ENCODE measurements around the gene OSBPL5. TPM values are rescaled to one million over a fixed set of nuclear protein-coding genes. Genes with fewer than 3 reads are reported as not detected.
A peak's percentile ranks its signal among the peaks of the same experiment; 100 is the strongest.

Gene OSBPL5
- total RNA-seq, 1 donor from 2014 or later, result 88.4 TPM

- no peak overlapping the region for H3K4me3 ChIP-seq
- peaks cover 49% of the 10 kb centered on the region for H3K4me1 ChIP-seq
- TF ChIP-seq POLR2A (IDR thresholded peaks at IDR 0.05) (no peak), POLR2AphosphoS5 (IDR thresholded peaks at IDR 0.05; ENCODE audit: insufficient read depth in 1 of 2, low read depth in 1 of 2) (no peak)
- H3K27me3 ChIP-seq, result no peaks in the 10 kb centered on the region
- intact Hi-C loops (cut with DNase I), result no loop called here
- no peak for DNase-seq (ENCODE audit: extremely low spot score in 2 of 2)
- H3K36me3 ChIP-seq, result peaks cover 0 to 2% of the 10 kb centered on the region in 2 donors
- H3K9me3 ChIP-seq, result no peaks in the 10 kb centered on the region
- H3K27ac ChIP-seq, result no peak overlapping the region
These were observed 113.7 kb downstream of the OSBPL5 start for GRCh38 chr11:3051196-3052108.

DNA sequence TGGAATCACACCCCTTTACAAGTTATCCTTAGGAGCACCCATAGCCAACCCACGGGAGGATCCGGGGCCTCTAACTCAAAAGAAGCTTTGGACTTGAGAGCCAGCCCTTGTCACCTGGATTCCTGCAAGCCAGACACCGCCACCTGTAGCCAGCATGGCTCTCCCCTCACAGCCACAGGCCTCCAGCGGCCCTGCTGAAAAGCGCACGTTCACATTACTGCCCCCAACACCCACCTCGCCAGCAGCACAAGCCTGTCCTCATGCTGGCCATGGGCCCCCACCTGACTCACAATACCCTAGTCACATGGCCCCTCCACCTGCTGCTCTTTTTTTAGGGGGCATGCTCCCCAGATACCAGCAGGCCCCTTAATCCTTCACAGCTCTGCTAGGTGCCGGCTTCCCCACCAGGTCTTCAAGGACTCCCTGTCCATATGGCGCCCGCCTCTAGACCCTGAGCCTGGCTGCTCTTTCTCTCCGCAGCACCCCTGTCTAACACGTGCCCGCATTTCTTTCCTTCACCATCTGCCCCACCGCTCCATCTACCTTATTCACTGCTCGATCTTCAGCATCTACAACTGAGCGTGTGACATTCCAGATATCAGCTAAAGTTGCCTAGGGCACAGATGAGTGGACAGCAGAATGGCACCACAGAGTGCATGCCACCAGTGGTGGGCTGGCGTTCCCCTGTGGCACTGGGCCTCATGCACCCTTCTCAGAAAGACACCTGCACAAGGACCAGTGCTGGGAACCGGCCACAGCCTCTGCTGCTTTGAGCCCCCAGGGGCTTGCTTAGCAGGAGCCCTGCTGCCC is 114.5 kb downstream of the OSBPL5 start:
- Histone ChIP-seq H3K36me3 (peaks cover 0 to 3% of the 10 kb centered on the region in 2 donors), H3K9me3 (no peaks in the 10 kb centered on the region), H3K27me3 (no peaks in the 10 kb centered on the region), H3K27ac (peak overlapping the region; percentile 78), H3K4me3 (no peak overlapping the region), H3K4me1 (peaks cover 40% of the 10 kb centered on the region)
- TF ChIP-seq, protein P1, sequence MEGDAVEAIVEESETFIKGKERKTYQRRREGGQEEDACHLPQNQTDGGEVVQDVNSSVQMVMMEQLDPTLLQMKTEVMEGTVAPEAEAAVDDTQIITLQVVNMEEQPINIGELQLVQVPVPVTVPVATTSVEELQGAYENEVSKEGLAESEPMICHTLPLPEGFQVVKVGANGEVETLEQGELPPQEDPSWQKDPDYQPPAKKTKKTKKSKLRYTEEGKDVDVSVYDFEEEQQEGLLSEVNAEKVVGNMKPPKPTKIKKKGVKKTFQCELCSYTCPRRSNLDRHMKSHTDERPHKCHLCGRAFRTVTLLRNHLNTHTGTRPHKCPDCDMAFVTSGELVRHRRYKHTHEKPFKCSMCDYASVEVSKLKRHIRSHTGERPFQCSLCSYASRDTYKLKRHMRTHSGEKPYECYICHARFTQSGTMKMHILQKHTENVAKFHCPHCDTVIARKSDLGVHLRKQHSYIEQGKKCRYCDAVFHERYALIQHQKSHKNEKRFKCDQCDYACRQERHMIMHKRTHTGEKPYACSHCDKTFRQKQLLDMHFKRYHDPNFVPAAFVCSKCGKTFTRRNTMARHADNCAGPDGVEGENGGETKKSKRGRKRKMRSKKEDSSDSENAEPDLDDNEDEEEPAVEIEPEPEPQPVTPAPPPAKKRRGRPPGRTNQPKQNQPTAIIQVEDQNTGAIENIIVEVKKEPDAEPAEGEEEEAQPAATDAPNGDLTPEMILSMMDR (IDR thresholded peaks at IDR 0.05), result no peak
- TF ChIP-seq POLR2A (IDR thresholded peaks at IDR 0.05), result no peak
- TF ChIP-seq POLR2AphosphoS5 (IDR thresholded peaks at IDR 0.05; ENCODE audit: insufficient read depth in 1 of 2, low read depth in 1 of 2), result no peak
- intact Hi-C loops (cut with DNase I), result no loop called here
- no peak for DNase-seq (ENCODE audit: extremely low spot score in 2 of 2)

DNA sequence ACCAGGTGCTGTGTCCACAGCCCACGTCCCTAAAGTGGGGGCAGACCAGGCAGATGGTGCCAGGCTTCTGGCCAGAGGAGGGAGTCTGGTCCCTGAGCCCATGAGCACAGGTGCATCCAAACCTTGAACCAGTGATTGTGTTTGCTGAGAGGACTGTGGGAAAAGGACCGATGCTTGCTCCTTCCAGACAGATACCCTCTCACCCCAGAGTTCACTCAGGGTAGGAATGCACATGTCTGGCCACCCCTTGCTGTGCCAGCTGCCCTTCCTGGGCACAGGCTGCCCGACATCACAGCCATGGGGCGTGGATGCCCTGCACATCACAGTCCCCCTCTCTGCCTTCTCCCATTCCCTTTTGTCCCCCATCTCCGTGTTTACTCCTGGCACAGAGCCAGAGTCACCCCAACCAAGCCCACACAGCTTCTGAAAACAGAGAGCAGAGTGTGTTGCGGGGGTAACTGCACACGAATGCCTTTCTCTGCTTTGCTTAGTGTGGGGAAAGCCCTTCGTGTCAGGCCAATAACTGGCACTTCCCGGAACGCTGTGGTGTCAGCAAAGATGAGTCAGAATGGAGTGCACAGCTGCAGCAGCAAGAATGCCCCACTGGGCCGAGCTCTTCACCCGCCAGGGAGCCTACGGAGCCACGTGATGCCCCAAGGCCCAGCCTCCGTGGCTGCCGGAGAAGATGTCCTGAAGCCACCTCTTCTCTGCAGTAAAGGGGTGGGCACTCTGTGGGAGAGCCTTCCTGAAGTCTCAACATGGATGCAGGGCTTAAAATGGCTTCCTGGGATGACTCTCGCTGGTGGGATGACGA is 115.5 kb downstream of the OSBPL5 start:
- Histone ChIP-seq H3K4me1 (peaks cover 33% of the 10 kb centered on the region), H3K27me3 (no peaks in the 10 kb centered on the region), H3K27ac (peak overlapping the region; percentile 78), H3K9me3 (no peaks in the 10 kb centered on the region), H3K36me3 (peaks cover 0 to 3% of the 10 kb centered on the region in 2 donors), H3K4me3 (peak overlapping the region in 1 of 2 donors; percentile 15)
- TF ChIP-seq, protein P1 (IDR thresholded peaks at IDR 0.05), result no peak
- TF ChIP-seq POLR2AphosphoS5 (IDR thresholded peaks at IDR 0.05; ENCODE audit: insufficient read depth in 1 of 2, low read depth in 1 of 2), result peak; percentile 57 to 76
- intact Hi-C loops (cut with DNase I), result no loop called here
- no peak for DNase-seq (ENCODE audit: extremely low spot score in 2 of 2)

DNA sequence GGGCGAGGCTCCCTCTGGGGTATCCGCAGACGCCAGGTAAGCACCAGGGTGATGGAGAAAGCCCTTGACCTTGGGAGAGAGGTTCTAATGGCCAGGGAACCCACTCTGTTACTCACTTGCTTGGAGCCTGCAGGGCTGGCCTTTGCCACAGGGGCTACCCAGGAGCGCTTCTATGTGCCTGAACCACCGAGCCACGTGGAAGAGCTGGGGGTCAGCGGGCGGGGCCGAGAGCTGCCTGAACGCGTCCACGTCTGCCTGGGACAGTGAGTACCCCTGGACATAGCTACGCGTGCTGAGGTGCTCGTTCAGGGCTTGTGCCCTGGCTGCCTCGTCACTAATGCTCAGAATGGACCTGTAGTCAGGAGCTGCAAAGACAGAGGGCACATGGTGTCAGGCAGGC is 117.5 kb downstream of the OSBPL5 start:
- peaks cover 47% of the 10 kb centered on the region for H3K4me1 ChIP-seq
- H3K27ac ChIP-seq, result no peak overlapping the region
- no peak overlapping the region for H3K4me3 ChIP-seq
- H3K9me3 ChIP-seq, result no peaks in the 10 kb centered on the region
- TF ChIP-seq POLR2A (IDR thresholded peaks at IDR 0.05) (no peak), POLR2AphosphoS5 (IDR thresholded peaks at IDR 0.05; ENCODE audit: insufficient read depth in 1 of 2, low read depth in 1 of 2) (no peak)
- TF ChIP-seq, protein P1 (IDR thresholded peaks at IDR 0.05), result no peak
- H3K36me3 ChIP-seq, result peaks cover 0 to 3% of the 10 kb centered on the region in 2 donors
- H3K27me3 ChIP-seq, result no peaks in the 10 kb centered on the region
- no peak for DNase-seq (ENCODE audit: extremely low spot score in 2 of 2)
- intact Hi-C loops (cut with DNase I), result no loop called here

- no peak for DNase-seq (ENCODE audit: extremely low spot score in 2 of 2)
- H3K4me1 ChIP-seq, result peaks cover 38% of the 10 kb centered on the region
- H3K9me3 ChIP-seq, result no peaks in the 10 kb centered on the region
- TF ChIP-seq POLR2AphosphoS5 (IDR thresholded peaks at IDR 0.05; ENCODE audit: insufficient read depth in 1 of 2, low read depth in 1 of 2) (no peak), POLR2A (IDR thresholded peaks at IDR 0.05) (no peak)
- TF ChIP-seq, protein P1 (IDR thresholded peaks at IDR 0.05), result no peak
- H3K27me3 ChIP-seq, result no peaks in the 10 kb centered on the region
- peaks cover 0 to 8% of the 10 kb centered on the region in 2 donors for H3K36me3 ChIP-seq
- H3K27ac ChIP-seq, result no peak overlapping the region
- intact Hi-C loops (cut with DNase I), result no loop called here
- H3K4me3 ChIP-seq, result no peak overlapping the region
These were observed 118.5 kb downstream of the OSBPL5 start for GRCh38 chr11:3046641-3047040.
